Fibroblast of lung (primary cell): ENCODE data around the gene SLC23A2.

Source experiments
- EZH2 ChIP-seq: IDR thresholded peaks from 2 replicates; pipeline ENCODE4 v1.5.1; 2012; ENCODE audit warnings: low read length, control low read depth, mild to moderate bottlenecking; ENCODE audit errors: missing control alignments
- TF ChIP-seq, protein P1 (sequence below), 2 donors: IDR thresholded peaks in 1 of 2; conservative IDR thresholded peaks in 1 of 2; 1 replicate in 1 of 2; 2 replicates in 1 of 2; pipeline ENCODE4 v1.5.1; 2011 to 2012; ENCODE audit warnings: low read length in 2 of 2, control low read depth in 1 of 2, inconsistent platforms in 1 of 2, low read depth in 1 of 2, mild to moderate bottlenecking in 1 of 2

- TF ChIP-seq, protein P1, sequence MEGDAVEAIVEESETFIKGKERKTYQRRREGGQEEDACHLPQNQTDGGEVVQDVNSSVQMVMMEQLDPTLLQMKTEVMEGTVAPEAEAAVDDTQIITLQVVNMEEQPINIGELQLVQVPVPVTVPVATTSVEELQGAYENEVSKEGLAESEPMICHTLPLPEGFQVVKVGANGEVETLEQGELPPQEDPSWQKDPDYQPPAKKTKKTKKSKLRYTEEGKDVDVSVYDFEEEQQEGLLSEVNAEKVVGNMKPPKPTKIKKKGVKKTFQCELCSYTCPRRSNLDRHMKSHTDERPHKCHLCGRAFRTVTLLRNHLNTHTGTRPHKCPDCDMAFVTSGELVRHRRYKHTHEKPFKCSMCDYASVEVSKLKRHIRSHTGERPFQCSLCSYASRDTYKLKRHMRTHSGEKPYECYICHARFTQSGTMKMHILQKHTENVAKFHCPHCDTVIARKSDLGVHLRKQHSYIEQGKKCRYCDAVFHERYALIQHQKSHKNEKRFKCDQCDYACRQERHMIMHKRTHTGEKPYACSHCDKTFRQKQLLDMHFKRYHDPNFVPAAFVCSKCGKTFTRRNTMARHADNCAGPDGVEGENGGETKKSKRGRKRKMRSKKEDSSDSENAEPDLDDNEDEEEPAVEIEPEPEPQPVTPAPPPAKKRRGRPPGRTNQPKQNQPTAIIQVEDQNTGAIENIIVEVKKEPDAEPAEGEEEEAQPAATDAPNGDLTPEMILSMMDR (conservative IDR thresholded peaks at IDR 0.05 in 1 of 2, IDR thresholded peaks at IDR 0.05 in 1 of 2; ENCODE audit: low read depth in 1 of 2, low read length in 2 of 2), result no peak
- TF ChIP-seq EZH2, result no peak
These were observed 23.0 kb downstream of the SLC23A2 start for GRCh38 chr20:4978050-4978918.
